HG03521 (cell line): ENCODE measurements around the gene SEPTIN5.

ENCODE experiments used
- ATAC-seq: cut with Tn5 transposase; IDR thresholded peaks from one replicate; pipeline ENCODE4 v1.9.1; 2021; ENCODE audit warnings: mild to moderate bottlenecking, moderate library complexity; ENCODE audit not compliant: unreplicated experiment

Gene SEPTIN5

DNA sequence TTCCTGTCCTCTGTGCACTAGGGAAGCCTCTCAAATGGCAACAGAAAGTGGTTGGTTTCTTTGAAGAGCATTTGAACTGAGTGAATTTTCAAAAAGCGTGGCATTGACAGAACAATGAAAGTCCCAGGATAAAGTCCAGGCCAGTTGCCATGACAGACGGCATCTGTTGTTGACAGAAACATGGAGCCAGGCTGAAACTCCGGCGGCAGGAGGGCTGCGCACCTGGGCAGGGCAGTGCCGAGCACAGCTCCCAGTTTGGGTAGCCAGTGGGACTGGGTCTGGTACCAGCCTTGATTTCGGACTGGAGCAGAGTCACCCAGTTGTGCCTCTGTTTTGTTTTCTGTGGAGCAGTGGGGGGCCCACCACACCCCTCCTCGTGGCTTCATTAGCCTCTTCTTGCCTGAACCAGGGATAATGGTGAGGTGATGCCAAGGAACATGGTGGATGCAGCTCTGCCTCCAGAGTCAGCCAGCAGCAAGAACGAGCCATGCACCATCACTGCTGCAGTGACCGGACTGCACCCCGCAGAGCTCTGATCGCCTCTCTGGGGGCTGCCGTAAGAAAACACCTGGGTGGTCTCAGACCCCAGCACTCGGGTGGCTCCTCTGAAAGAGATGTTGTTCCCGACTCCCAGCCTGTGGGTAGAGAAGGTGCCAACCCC, 9.8 kb upstream of the SEPTIN5 start:
- no peak for ATAC-seq

DNA sequence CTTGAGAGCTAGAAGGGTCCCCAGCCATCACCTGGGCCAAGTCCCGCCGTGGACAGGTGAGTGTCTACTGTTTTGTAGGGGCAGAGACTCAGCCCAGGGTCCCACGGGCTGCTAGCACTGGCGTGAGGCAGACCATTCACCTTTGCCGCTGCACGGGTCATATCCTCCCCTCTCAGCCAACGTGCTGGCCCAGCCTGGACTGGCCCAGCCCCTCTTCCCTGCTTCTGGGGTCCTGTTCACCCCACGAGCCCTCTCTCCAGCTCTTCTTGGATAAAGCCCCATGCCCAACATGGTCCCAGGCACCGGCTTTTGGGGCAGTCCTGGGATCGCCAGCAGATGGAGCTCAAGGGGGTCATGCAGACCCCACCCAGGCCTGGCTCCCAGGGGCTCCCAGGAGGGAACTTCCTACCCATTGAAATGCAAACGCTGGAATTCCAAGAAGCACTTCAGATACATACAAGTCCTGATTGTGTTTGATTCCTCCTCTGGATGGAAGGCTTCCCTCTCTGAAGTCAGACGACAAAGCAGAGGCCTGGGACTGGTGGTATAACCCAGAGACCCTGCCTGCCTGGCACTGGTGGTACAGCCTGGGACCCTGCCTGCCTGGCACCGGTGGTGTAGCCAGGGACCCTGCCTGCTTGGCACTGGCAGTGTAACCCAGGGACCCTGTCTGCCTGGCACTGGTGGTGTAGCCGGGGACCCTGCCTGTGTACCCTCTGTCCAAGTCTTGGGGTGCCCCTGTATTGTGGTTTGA, 8.9 kb upstream of the SEPTIN5 start:
- ATAC-seq: no peak

DNA sequence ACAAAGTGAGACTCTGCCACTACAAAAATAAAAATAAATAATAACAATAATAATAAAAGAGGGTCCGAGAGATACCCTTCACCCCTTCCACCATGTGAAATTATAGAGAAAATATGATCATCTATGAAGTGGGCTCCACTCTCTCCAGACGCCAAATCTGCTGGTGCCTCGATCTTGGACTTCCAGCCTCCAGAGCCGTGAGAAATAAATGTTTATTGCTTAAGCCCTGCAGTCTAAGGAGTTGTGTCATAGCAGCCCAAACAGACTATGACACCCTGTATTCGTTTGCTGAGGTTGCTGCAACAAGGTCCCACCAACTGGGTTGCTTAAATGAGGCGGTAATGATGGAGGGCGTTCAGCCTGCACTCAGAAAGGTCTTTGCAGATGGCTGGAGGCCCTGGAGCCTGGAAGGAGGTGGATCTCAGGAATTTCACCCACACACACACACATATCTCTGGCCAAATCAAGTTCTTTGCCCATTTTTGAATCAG, 7.6 kb upstream of the SEPTIN5 start:
- no peak for ATAC-seq

- no peak for ATAC-seq
Observed at GRCh38 chr22:19707347-19708290, 6.7 kb upstream of the SEPTIN5 start.

GRCh38 chr22:19708321-19709011, 5.8 kb upstream of the SEPTIN5 start:
- no peak for ATAC-seq

- no peak for ATAC-seq
Observed at GRCh38 chr22:19709063-19709769, 5.1 kb upstream of the SEPTIN5 start.

- ATAC-seq: no peak
Observed at GRCh38 chr22:19710020-19710768, 4.1 kb upstream of the SEPTIN5 start.

GRCh38 chr22:19710769-19711106, 3.6 kb upstream of the SEPTIN5 start:
- no peak for ATAC-seq

DNA sequence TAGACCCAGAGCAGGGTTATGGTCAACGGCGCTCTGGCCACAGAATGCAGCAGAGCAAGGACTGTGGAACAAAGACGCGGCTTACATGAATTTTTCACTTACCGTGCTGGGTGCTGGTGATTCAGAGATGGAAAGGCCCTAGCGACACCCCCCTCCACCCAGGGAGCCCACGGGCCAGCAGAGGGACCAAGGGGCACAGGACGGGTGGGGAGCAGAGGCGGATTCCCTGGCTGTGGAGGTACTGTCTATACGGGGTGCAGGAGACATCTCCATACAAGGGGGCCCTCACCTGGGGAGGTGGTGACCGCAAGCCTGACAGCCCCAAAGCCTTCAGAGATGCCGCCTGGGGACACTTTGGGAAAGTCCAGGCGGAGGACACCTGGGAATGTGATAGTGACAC, 1.1 kb upstream of the SEPTIN5 start:
- no peak for ATAC-seq

DNA sequence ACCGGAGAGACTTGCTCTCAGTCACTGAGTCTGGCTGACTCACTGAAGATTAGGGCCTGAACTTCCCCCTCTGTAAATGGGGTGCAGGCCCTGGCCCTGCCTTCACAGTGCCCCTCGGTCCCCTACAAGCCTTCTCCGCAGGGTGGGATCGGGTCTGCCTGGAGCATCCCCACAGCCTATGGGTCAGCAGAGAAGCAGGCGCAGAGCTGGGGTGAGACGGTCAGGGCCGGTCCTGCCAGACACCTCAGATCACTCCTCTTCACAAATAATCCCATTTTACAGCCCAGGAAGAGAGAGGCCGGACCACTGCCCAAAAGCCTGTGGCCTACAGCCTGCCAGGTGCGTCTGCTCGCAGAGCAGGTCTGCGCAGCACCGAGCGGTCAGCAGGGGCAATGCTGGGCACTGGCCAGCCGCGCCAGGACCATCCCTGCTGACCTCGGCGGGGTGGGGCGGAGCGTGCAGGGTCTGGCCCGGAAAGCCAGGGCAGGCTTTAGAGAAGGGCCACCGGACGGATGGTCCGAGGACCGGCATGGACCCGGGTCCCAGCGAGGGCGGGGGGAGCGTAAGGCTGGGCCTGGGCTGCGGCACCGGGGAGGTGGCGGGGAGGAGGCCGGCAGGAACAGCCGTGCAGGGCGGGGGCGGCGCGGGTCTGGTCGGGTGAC, 522 bp upstream of the SEPTIN5 start:
- ATAC-seq: no peak

DNA sequence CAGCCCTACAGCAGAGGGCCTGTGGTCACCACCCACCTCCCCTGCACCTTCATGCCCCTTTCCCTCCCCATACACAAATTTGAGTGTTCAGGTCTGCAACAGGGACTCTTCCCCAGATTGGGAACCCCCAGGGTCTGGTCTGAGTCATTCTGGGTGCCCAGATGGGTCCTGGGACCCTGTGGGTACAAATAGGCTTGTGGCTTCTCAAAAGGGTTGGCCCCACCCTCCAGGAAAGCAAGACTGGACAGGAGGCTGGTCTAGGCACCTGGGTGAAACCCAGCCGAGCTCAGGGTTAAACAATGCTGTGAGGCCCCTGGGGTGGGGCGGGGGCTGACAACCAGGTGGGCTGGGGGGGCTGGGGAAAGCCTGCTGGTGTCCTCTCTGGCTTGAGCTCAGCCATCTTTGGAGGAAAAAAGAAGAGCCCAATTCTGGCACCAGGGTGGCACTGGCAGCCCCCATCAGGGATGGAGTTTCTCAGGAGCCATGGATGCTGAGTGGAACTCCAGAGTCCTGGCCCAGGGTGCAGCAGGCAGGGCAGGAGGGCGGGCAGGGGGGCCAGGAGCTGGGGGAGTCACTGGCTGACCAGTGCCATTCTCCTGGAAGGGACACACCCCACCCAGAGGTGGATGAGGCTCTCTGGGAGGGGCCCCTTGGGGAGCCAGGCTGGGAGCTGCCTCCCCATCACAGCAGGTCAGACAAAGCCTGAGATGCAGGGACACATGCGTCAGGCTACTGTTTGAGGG, 1.1 kb downstream of the SEPTIN5 start:
- no peak for ATAC-seq

DNA sequence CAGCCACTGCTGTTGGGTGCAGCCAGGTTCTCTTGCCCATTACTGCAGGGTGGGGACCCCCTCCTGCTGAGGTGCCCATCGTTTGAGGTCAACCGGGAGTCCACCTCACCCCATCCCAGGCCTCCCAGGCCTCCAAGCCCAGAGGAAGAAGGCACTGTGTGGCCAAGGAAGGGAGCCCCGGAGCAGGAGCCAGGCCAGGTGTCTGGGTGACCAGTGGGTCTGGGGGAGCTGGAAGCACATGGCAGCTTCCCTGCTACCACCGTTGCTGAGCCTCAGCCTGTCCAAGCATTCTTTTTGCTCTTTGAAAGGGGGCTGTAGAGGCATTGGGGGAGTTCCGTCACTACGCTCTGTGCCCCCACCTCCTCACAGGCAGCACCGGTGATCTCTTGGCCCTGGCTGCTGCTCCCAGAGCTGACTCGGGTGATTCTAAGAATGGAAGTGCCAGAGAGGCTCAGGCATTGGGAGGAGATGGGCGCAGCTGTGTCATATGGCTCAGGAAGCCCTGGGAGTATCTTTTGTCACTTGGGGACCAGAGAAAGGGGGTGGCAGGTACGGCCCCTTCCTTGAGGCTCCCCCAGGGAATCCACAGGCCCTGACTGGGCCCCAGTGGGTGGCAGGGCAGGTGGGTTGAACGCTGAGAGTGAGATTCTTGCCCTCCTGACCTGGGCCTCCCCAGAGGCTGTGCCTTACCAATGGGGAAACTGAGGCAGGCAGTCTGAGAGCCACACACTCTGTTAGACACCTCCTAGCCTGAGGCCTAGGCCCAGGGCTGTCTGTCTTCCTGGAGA, 1.9 kb downstream of the SEPTIN5 start:
- no peak for ATAC-seq

GRCh38 chr22:19716829-19717105, 2.5 kb downstream of the SEPTIN5 start:
- no peak for ATAC-seq

GRCh38 chr22:19717181-19717580, 2.9 kb downstream of the SEPTIN5 start:
- no peak for ATAC-seq

DNA sequence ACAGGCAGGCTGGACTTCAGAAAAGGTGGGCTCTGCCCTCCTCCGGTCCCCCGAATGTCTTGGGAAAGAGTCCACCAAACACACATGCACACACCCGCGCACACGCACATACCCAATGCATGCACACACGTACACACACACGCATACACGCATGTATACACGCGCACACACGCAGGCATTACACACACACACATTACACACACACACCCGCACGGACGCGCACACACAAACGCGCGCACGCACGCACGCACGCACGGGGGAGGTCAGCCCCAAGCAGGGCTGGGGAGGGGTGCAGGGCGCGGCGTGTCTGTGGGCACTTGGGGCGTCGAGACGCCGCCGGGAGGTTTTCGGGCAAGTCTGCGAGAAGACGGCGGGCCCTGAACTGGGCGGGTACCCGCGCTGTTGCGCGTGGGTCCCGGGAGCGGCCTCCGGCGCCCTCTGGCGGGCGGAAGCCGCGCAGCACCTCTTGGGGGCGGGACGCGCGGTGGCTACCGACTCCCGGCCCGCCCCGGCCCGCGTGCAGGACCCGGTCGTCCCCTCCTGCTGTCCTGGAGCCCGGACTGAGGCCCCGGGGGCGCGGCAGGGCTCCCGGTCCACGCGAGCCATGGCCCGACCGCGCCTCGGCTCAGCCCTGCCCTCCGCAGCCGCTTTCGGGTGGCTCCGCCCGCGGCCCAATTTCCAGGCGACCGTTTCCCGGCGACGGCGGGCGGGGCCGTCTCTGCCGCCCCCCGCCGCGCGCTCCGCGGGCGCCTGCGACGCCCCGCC, 3.6 kb downstream of the SEPTIN5 start:
- ATAC-seq: peak; percentile 61

DNA sequence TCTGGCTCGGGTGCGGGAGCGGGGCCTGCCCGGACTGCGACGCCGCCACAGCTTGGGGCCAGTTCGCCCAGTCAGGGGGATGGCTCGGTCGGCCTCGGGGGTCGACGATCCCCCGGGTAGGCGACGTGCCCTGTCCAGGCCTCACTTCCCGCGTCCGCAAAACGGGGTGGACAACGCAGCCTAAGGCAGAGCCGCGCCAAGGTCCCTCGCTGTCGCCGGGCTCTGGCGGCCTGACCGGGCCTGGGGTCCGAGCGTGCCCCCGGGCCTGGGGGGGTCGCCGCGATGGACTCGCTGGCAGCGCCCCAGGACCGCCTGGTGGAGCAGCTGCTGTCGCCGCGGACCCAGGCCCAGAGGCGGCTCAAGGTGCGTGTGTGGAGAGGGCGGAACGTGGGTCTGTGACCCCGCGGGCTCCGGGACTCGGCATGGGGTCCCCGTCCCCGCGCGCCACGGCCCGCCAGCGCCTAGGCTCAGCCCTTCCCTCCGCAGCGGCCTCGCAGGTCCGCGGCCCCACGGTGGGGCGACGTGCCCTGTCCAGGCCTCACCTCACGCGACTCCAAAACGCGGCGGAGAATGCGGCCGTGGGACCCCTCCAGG, 4.2 kb downstream of the SEPTIN5 start:
- no peak for ATAC-seq

DNA sequence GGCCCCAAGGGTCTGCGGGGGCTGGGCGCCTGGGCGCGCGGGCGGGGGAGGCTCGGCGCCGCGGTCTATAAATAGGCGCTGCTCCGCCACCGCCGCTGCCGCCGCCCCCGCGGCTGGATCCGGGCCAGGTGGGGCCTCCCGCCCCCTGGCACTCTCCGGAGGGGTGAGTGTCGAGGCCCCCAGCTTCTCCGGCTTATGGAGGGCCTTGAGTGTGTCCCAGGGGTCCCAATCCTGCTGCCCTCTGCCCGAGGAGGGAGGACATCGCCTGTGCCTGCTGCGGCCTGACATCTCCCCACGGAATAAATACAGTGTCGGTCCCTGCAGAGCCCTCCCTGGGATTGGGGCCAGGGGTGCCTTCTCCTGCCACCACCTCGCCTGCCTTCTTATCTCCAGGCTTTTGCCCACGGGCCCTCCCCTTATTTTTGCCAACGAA, 4.8 kb downstream of the SEPTIN5 start:
- no peak for ATAC-seq
